T-cell (primary cell): Measurements from ENCODE around the gene PRKCA. TPM values are rescaled to one million over a fixed set of nuclear protein-coding genes. Genes with fewer than 3 reads are reported as not detected.

ENCODE experiments used
- ATAC-seq, 4 experiments: fragments of 200-7000 bp in 3 of 4; fragments of 150-1000 bp in 1 of 4; cut with Tn5 transposase; replicated peaks in 1 of 4; 1 replicate in 3 of 4; 2 replicates in 1 of 4; pipeline ENCODE4 v1.10.0; 2021; ENCODE audit warnings: moderate library complexity in 3 of 4, mild to moderate bottlenecking in 2 of 4, moderate number of reproducible peaks in 1 of 4
- CTCF ChIA-PET, 2 donors: fragments of 300-600 bp; sonication (Branson Sonifier 250); formaldehyde crosslinking; loops; one replicate each; lab custom pipeline; 2022; ENCODE audit warnings: antibody characterized with exemption in 2 of 2; lab: Charles Lee
- POLR2A ChIA-PET, 2 donors: fragments of 300-600 bp; sonication (Branson Sonifier 250); formaldehyde crosslinking; loops; one replicate each; lab custom pipeline; 2022; ENCODE audit warnings: antibody characterized with exemption in 2 of 2; lab: Charles Lee
- DNase-seq, 35 experiments: peaks; one replicate each; pipeline versions ENCODE4 v3.0.0 to v3.0.0-alpha.2; 2013 to 2023
- H3K27ac ChIP-seq: one replicate; pipeline ENCODE4 v1.5.1; 2013; ENCODE audit warnings: low read length
- H3K27me3 ChIP-seq, 2 experiments: replicated peaks in 1 of 2; 1 replicate in 1 of 2; 2 replicates in 1 of 2; pipeline versions ENCODE4 v1.6.1 to v1.7.0; 2013; ENCODE audit warnings: low read length in 1 of 2, mixed read lengths in 1 of 2; ENCODE audit not compliant: control insufficient read depth in 2 of 2, insufficient read depth in 2 of 2; ENCODE audit errors: extremely low read depth in 1 of 2
- H3K36me3 ChIP-seq, 2 donors: 1 replicate in 1 of 2; 2 replicates in 1 of 2; pipeline versions ENCODE4 v1.6.1 to v1.7.0; 2013; ENCODE audit warnings: low read length in 1 of 2; ENCODE audit not compliant: control insufficient read depth in 2 of 2, insufficient read depth in 1 of 2; ENCODE audit errors: extremely low read depth in 1 of 2
- H3K4me1 ChIP-seq, 2 experiments: 1 replicate in 1 of 2; 2 replicates in 1 of 2; pipeline versions ENCODE4 v1.6.1 to v1.7.0; 2013; ENCODE audit warnings: low read length in 2 of 2, mixed read lengths in 1 of 2; ENCODE audit not compliant: insufficient read depth in 2 of 2, control insufficient read depth in 1 of 2; ENCODE audit errors: extremely low read depth in 1 of 2
- H3K4me3 ChIP-seq, 2 donors: 1 replicate in 1 of 2; 2 replicates in 1 of 2; pipeline versions ENCODE4 v1.5.1 to v1.7.0; 2013; ENCODE audit warnings: mild to moderate bottlenecking in 2 of 2, low read length in 1 of 2, moderate library complexity in 1 of 2; ENCODE audit not compliant: control insufficient read depth in 1 of 2; ENCODE audit errors: extremely low read depth in 1 of 2
- H3K9me3 ChIP-seq: 2 replicates; pipeline ENCODE4 v1.7.0; 2013
- H3K27ac Mint-ChIP-seq, 2 donors: one replicate each; pipeline ENCODE4 v1.8.0; 2020 to 2021; ENCODE audit warnings: mild to moderate bottlenecking in 2 of 2, mixed read lengths in 2 of 2
- H3K27me3 Mint-ChIP-seq, 2 donors: one replicate each; pipeline ENCODE4 v1.8.0; 2021 to 2022; ENCODE audit warnings: mixed read lengths in 2 of 2
- H3K36me3 Mint-ChIP-seq: one replicate; pipeline ENCODE4 v1.8.0; 2021; ENCODE audit warnings: mixed read lengths
- H3K4me1 Mint-ChIP-seq, 3 donors: one replicate each; pipeline ENCODE4 v1.8.0; 2020 to 2022; ENCODE audit warnings: mixed read lengths in 3 of 3, mild to moderate bottlenecking in 1 of 3
- H3K4me3 Mint-ChIP-seq, 3 donors: one replicate each; pipeline ENCODE4 v1.8.0; 2020 to 2022; ENCODE audit warnings: mild to moderate bottlenecking in 3 of 3, mixed read lengths in 3 of 3, moderate library complexity in 3 of 3
- H3K9me3 Mint-ChIP-seq, 3 donors: one replicate each; pipeline ENCODE4 v1.8.0; 2020 to 2022; ENCODE audit warnings: mixed read lengths in 3 of 3
- WGBS: methylation state at CpG from one replicate; pipeline ENCODE4 v1.1.5; 2013; ENCODE audit warnings: missing lambda C conversion rate; ENCODE audit not compliant: insufficient coverage; 5-methylcytosine and 5-hydroxymethylcytosine counted together
- total RNA-seq, 35 experiments: library from RNA in 6 of 35; stranded (reverse) in 6 of 35; fragments of 120-200 nt in 1 of 35; gene quantifications; one replicate each; pipeline versions ENCODE4 v1.2.1 to v1.2.4 and lab custom pipeline; 2013 to 2026

PRKCA gene
- total RNA-seq, 5 donors from 2014 or later (not counting 1 experiment from before 2014, with no cell fraction given), result 75.9 to 128 (median 82.0) TPM

DNA sequence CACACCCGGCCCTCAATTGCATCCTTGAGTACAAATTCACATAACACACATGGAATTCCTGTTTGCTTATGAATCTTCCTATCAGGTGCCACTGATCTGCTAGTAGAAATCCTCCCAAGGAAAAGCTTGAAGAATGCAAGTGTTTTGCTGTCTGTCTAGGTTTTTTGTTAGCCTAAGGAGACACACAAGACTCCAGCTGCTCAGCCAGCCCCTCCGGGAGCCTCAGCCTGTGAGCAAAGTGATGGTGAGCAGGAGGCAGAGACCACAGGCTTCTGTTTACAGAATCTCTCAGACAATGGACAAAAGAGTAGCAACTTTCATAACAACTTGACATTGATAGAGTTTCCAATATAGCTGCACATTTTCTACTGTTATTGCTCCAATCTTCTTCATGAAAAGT, 18.4 kb upstream of the PRKCA start:
- Histone ChIP-seq H3K27ac (no peak overlapping the region), H3K4me3 (no peak overlapping the region), H3K27me3 (no peaks in the 10 kb centered on the region), H3K9me3 (no peaks in the 10 kb centered on the region), H3K4me1 (peaks cover 19 to 31% of the 10 kb centered on the region in 2 experiments), H3K36me3 (no peaks in the 10 kb centered on the region)
- Mint-ChIP-seq H3K9me3 (no peaks in the 10 kb centered on the region), H3K27ac (peak overlapping the region; percentile 78 to 87), H3K36me3 (no peaks in the 10 kb centered on the region), H3K27me3 (no peaks in the 10 kb centered on the region), H3K4me1 (peaks cover 35 to 47% (median 45%) of the 10 kb centered on the region in 3 donors), H3K4me3 (peak overlapping the region in 1 of 3 donors; percentile 24)
- no peak for ATAC-seq
- WGBS, result no CpG with 5 or more reads among the region's 2 CpGs
- no peak for DNase-seq
- POLR2A ChIA-PET, result no interaction called here
- CTCF ChIA-PET, result no interaction called here

DNA sequence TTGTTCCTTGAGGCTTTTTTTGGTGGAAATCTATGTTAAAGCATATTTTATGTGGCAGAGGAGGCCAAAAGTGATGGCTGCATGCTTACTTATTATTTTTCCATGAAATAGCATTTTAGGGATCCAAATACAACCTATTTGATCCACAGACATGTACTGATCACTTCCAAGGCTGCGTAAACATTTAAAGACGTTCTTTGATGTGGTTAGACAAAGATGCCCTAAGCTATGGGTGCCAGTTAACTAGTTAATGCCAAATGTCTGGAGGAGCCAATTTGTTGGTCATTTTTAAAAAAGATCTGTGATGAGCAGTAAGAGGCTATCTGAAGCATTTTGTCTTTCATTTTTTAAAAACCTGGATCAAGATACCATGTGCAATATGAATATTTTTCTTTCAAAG, 17.3 kb upstream of the PRKCA start:
- H3K27ac Mint-ChIP-seq, result peak overlapping the region; percentile 85 to 94
- CTCF ChIA-PET, result no interaction called here

DNA sequence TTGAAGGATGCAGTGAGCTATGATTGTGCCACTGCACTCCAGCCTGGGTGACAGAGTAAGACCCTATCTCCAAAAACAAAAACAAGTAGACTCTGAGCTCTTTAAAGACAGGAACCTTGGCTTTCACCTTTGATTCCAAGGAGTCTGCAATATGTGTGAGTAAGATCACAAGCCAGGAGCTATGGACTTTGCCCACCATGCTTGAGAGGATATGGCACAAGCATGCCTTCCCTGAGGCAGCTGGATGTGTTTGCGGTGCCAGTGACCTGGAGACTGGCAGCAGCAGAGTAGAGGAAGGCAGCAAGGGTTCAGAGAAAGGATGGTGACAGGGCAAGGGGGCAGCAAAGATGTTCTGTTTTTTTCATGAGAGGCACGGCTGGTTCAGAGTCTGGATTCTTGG, 14.5 kb upstream of the PRKCA start:
- ATAC-seq (no peak), DNase-seq (no peak)
- H3K4me3 Mint-ChIP-seq, result no peak overlapping the region
- no peak overlapping the region for H3K4me3 ChIP-seq
- no peaks in the 10 kb centered on the region for H3K27me3 Mint-ChIP-seq
- no peaks in the 10 kb centered on the region for H3K9me3 ChIP-seq
- ChIA-PET CTCF (interaction anchor here (0.6 to 0.7 kb wide), 3 partner anchors 34 to 251 kb away, joined by 3 to 4 read pairs (median 4); no protein-coding TSS in a partner anchor), POLR2A (no interaction called here)
- 94% methylated on average over 2 of the region's 2 CpGs for WGBS
- H3K36me3 Mint-ChIP-seq, result no peaks in the 10 kb centered on the region
- peaks cover 41 to 52% (median 49%) of the 10 kb centered on the region in 3 donors for H3K4me1 Mint-ChIP-seq
- H3K36me3 ChIP-seq, result no peaks in the 10 kb centered on the region
- no peaks in the 10 kb centered on the region for H3K27me3 ChIP-seq
- H3K27ac Mint-ChIP-seq, result peak overlapping the region in 1 of 2 donors; percentile 70
- H3K4me1 ChIP-seq, result peaks cover 22 to 31% of the 10 kb centered on the region in 2 experiments
- H3K27ac ChIP-seq, result no peak overlapping the region
- no peaks in the 10 kb centered on the region for H3K9me3 Mint-ChIP-seq

More for the DNA sequence above, 17.3 kb upstream of the PRKCA start:
- no peak for ATAC-seq
- H3K27me3 ChIP-seq, result no peaks in the 10 kb centered on the region
- Mint-ChIP-seq H3K4me1 (peaks cover 37 to 49% (median 48%) of the 10 kb centered on the region in 3 donors), H3K4me3 (peak overlapping the region in 2 of 3 donors; percentile 36 to 73), H3K36me3 (no peaks in the 10 kb centered on the region), H3K9me3 (no peaks in the 10 kb centered on the region), H3K27me3 (no peaks in the 10 kb centered on the region)
- H3K4me1 ChIP-seq, result peaks cover 21 to 31% of the 10 kb centered on the region in 2 experiments
- no peaks in the 10 kb centered on the region for H3K9me3 ChIP-seq
- no peak overlapping the region for H3K27ac ChIP-seq
- no peak for DNase-seq
- no peaks in the 10 kb centered on the region for H3K36me3 ChIP-seq
- POLR2A ChIA-PET, result interaction anchor here in 1 of 2 donors (0.8 kb wide), 1 partner anchor 21 kb away, joined by 3 read pairs; no protein-coding TSS in a partner anchor
- H3K4me3 ChIP-seq, result no peak overlapping the region
- WGBS, result no CpG with 5 or more reads among the region's 2 CpGs

DNA sequence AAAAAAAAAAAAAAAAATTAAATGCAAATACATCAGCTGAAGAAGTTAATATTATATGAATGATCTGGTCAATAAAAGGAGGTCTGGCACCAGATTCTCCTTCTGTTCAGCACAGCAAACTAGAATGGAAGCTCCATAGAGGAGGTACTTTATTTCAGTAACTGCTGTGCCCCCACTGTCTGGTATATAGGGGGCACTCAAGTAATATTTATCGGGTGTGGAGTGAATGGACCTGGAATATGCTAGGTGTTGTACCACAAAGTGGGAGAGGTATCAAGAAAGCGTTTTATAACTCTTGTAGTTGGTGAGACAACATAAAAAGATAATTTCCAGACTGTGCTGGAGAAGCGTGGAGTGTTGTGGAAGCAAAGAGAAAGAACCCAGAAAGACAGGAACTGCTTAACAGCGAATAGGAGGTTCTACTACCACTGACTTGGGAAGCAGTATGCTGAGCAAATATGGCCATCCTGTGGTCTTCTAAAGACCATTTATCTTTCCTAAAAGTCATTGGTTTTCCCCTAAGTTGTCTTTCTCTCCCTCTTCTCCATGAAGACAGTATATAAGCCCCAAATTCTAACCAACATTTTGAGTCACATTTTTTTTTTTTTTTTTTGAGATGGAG, 12.2 kb upstream of the PRKCA start:
- H3K27ac Mint-ChIP-seq, result no peak overlapping the region
- 70% methylated on average over 4 of the region's 4 CpGs for WGBS
- H3K27ac ChIP-seq, result no peak overlapping the region
- peaks cover 17 to 25% of the 10 kb centered on the region in 2 experiments for H3K4me1 ChIP-seq
- H3K4me3 Mint-ChIP-seq, result no peak overlapping the region
- H3K36me3 Mint-ChIP-seq, result no peaks in the 10 kb centered on the region
- ChIA-PET POLR2A (interaction anchor here (0.6 to 0.7 kb wide), 2 partner anchors 48 to 1674 kb away, joined by 3 to 14 read pairs; no protein-coding TSS in a partner anchor), CTCF (interaction anchor here in 1 of 2 donors (0.7 kb wide), 1 partner anchor 1383 kb away, joined by 7 read pairs; no protein-coding TSS in a partner anchor)
- peaks cover 34 to 43% (median 38%) of the 10 kb centered on the region in 3 donors for H3K4me1 Mint-ChIP-seq
- H3K36me3 ChIP-seq, result no peaks in the 10 kb centered on the region
- peak in 1 of 4 experiments; percentile 31 for ATAC-seq
- no peaks in the 10 kb centered on the region for H3K9me3 ChIP-seq
- DNase-seq, result peak in 1 of 35 experiments; percentile 27
- H3K9me3 Mint-ChIP-seq, result no peaks in the 10 kb centered on the region
- no peaks in the 10 kb centered on the region for H3K27me3 ChIP-seq
- H3K4me3 ChIP-seq, result no peak overlapping the region
- H3K27me3 Mint-ChIP-seq, result no peaks in the 10 kb centered on the region

DNA sequence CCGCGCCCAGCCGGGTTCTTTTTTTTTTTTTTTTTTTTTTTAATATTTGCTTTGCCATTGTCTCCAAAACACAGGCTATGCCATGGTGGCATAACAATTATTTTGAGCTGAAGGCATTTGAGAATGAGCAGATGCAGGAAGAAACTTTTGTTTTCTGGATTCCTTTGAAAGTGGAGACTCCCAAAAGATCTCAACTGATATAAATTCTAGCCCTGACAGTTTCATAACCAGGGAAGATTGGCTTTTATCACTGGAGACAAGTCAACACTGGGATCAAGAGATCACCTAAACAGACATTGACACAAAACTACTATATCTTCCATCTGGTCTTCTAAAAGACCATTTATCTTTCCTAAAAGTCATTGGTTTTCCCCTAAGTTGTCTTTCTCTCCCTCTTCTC, 10.1 kb upstream of the PRKCA start:
- Histone ChIP-seq H3K27ac (no peak overlapping the region), H3K27me3 (no peaks in the 10 kb centered on the region), H3K9me3 (no peaks in the 10 kb centered on the region), H3K4me1 (peaks cover 3 to 8% of the 10 kb centered on the region in 2 experiments), H3K36me3 (no peaks in the 10 kb centered on the region), H3K4me3 (no peak overlapping the region)
- no peak for DNase-seq
- no CpG with 5 or more reads among the region's 3 CpGs for WGBS
- POLR2A ChIA-PET, result interaction anchor here in 1 of 2 donors (0.5 kb wide), 1 partner anchor 52 kb away, joined by 3 read pairs; no protein-coding TSS in a partner anchor
- Mint-ChIP-seq H3K9me3 (no peaks in the 10 kb centered on the region), H3K4me3 (no peak overlapping the region), H3K36me3 (no peaks in the 10 kb centered on the region), H3K27ac (no peak overlapping the region), H3K27me3 (no peaks in the 10 kb centered on the region), H3K4me1 (peaks cover 15 to 27% (median 17%) of the 10 kb centered on the region in 3 donors)
- CTCF ChIA-PET, result interaction anchor here in 1 of 2 donors (0.6 kb wide), 1 partner anchor 92 kb away, joined by 3 read pairs; no protein-coding TSS in a partner anchor
- no peak for ATAC-seq

DNA sequence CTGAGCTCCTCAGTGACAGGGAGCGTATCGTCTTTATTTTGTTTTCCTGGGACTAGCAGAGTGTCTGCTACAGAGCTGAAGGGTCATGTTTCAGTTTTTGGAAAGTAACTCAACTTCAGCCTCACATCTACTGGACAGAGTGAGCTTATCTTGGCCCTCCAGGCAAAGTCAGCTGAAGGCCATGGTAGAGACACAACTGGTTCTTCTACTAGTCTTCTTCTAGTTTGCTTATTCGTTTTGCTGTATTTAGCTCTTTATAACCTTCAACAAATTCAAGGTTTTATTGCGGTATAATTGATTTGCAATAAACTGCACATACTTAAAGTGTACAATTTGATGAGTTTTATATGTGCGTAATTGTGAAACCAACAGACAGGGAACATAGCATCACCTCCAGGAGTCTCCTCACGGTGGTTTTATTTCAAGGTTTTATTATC, 6.1 kb upstream of the PRKCA start:
- Mint-ChIP-seq H3K27me3 (no peaks in the 10 kb centered on the region), H3K4me1 (peaks cover 22 to 39% (median 33%) of the 10 kb centered on the region in 3 donors), H3K9me3 (no peaks in the 10 kb centered on the region), H3K27ac (no peak overlapping the region), H3K36me3 (no peaks in the 10 kb centered on the region), H3K4me3 (no peak overlapping the region)
- DNase-seq (no peak), ATAC-seq (no peak)
- POLR2A ChIA-PET, result interaction anchor here in 1 of 2 donors (0.6 kb wide), 1 partner anchor 65 kb away, joined by 7 read pairs; no protein-coding TSS in a partner anchor
- no peaks in the 10 kb centered on the region for H3K9me3 ChIP-seq
- no peaks in the 10 kb centered on the region for H3K36me3 ChIP-seq
- CTCF ChIA-PET, result interaction anchor here (0.6 to 1.2 kb wide), 3 partner anchors 9 to 145 kb away, joined by 3 to 5 read pairs (median 3); no protein-coding TSS in a partner anchor
- no peak overlapping the region for H3K4me3 ChIP-seq
- no peaks in the 10 kb centered on the region for H3K27me3 ChIP-seq
- peaks cover 0 to 2% of the 10 kb centered on the region in 2 experiments for H3K4me1 ChIP-seq
- WGBS, result 83% methylated on average over 1 of the region's 6 CpGs
- H3K27ac ChIP-seq, result no peak overlapping the region
